Lower leg skin (tissue), 4 donors: Measurements from ENCODE around the gene HADHB. TPM values are rescaled to one million over a fixed set of nuclear protein-coding genes. Genes with fewer than 3 reads are reported as not detected.

Experiments used
- DNase-seq, 2 donors: peaks; one replicate each; pipeline ENCODE4 v3.0.0-alpha.2; 2019; ENCODE audit warnings: low spot score in 2 of 2
- H3K4me3 ChIP-seq: fragments of 200-600 bp; sonication (generic); 2 replicates; pipeline ENCODE4 v1.5.1; 2017; ENCODE audit warnings: mild to moderate bottlenecking, low read depth; ENCODE audit not compliant: poor library complexity, severe bottlenecking
- POLR2A ChIP-seq, 2 donors: fragments of 450-650 bp; IDR thresholded peaks; one replicate each; pipeline ENCODE4 v1.6.1; 2016 to 2017; ENCODE audit warnings: antibody characterized with exemption in 2 of 2, mild to moderate bottlenecking in 1 of 2, moderate library complexity in 1 of 2
- WGBS, 2 donors: methylation state at CpG; one replicate each; pipeline ENCODE4 v1.1.5; 2018; 5-methylcytosine and 5-hydroxymethylcytosine counted together
- intact Hi-C: fragments of 100-400 bp; cut with DNase I; formaldehyde crosslinking; loops from one replicate; pipeline ENCODE4 v1.15.0; 2023; ENCODE audit warnings: low total_unique reads
- total RNA-seq, 4 donors: library from RNA; depleted of rRNA; stranded (reverse); fragments of >200 nt; gene quantifications; one replicate each; pipeline ENCODE4 v1.1.0, GENCODE V29; 2016
- TF ChIP-seq, protein P1 (sequence below), 3 donors: fragments of 450-650 bp; IDR thresholded peaks; one replicate each; pipeline ENCODE4 v1.5.1; 2016; ENCODE audit warnings: antibody characterized with exemption in 3 of 3, mild to moderate bottlenecking in 3 of 3, moderate library complexity in 2 of 3

HADHB gene
- total RNA-seq, 4 donors from 2014 or later: 101 to 139 (median 111) TPM

DNA sequence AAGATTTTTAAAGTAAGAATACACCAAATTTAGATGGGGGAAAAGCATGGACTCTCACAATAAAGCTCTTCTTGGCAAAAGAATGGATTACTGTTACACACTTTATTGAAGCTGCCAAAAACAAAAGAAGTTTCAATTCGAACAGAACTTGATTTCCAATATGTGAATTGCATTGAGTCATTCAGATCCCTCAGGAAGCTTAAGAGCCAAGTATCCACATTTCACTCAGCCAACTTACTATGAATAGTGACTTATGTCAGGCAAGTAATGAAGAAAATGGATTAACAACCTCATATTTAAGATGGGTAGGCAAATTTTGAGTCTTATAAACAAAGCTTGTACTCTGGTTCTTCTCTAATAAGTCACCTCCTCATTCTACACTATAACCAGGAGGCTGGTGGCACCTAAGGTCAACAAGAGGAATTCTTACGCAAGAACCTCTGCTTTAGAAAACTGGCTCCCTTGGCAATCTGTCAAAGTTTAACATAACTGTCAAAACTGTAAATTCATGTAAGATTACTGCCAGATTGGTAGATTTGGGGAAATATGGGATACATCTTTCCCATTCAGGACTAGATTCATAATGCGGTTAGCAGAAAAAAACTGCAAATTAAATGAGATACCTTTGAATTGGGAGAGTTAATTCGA, 6.3 kb upstream of the HADHB start:
- no peak for DNase-seq
- no peak for TF ChIP-seq POLR2A (IDR thresholded peaks at IDR 0.05)
- TF ChIP-seq, protein P1, sequence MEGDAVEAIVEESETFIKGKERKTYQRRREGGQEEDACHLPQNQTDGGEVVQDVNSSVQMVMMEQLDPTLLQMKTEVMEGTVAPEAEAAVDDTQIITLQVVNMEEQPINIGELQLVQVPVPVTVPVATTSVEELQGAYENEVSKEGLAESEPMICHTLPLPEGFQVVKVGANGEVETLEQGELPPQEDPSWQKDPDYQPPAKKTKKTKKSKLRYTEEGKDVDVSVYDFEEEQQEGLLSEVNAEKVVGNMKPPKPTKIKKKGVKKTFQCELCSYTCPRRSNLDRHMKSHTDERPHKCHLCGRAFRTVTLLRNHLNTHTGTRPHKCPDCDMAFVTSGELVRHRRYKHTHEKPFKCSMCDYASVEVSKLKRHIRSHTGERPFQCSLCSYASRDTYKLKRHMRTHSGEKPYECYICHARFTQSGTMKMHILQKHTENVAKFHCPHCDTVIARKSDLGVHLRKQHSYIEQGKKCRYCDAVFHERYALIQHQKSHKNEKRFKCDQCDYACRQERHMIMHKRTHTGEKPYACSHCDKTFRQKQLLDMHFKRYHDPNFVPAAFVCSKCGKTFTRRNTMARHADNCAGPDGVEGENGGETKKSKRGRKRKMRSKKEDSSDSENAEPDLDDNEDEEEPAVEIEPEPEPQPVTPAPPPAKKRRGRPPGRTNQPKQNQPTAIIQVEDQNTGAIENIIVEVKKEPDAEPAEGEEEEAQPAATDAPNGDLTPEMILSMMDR (IDR thresholded peaks at IDR 0.05): no peak
- intact Hi-C loops: no loop called here
- 80 to 83% methylated on average over 4 of the region's 4 CpGs for WGBS, 2 donors
- H3K4me3 ChIP-seq: no peak overlapping the region

DNA sequence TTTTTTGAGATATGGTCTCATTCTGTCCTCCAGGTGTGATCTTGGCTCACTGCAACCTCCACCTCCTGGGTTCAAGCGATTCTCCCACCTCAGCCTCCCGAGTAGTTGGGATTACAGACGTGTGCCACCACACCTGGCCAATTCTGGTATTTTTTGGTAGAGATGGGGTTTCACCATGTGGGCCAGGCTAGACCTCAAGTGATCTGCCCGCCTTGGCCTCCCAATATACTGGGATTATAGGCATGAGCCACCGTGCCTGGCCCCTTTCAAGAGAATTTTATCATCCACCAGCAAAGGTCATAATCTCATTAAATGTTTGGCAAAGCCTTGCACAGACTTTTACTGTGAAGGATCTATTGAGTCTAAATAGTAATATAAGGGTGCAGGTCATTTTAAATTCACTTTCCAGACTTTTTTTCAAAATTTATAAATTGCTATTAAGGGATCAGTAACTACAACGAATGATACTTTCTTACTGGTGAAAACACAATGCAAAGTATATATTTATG, 2.8 kb upstream of the HADHB start:
- WGBS, 2 donors: 79 to 80% methylated on average over 6 of the region's 6 CpGs
- no peak for DNase-seq
- intact Hi-C loops: loop anchor here (10.0 kb wide), 1 partner anchor 83 kb away; no protein-coding TSS in a partner anchor
- TF ChIP-seq POLR2A (IDR thresholded peaks at IDR 0.05): no peak
- TF ChIP-seq, protein P1 (IDR thresholded peaks at IDR 0.05): no peak
- no peak overlapping the region for H3K4me3 ChIP-seq

DNA sequence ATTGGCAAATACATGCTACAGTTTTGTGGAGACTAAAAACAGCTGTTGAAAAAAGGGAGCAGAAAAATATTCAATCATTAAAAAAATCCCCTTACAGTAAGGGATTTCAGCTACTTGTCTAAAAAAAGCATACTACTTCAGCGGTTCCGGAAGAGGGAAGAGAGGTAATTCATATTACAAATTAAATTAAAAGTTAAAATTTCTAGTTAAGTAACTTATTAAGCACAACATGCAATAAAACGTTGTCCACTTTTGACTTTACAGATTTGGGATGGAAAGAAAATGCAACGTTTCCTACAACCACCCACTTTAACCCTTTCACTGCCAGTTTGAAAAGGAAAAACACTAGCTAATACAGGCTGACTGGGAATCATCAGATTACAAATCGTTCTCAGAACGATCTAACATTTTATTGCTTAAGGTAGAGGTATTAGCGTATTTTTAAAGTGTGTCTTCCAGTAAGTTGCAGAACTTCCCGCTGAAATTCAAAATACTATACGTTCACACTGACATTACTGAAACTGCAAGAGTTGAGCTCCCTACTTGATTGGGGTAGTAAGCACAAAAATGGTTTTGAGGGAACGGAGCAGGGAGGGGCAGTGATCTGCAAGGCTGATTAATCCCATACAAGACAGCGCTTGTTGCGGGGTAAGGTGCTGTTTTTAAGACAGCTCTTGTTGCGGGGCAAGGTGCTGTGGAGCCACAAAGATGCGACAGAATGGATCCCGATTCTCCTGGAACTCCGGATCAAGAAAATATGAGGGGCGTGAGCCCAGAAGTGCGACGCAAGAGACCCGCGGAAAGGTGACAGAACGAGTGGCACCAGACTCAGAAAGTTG, 1.1 kb upstream of the HADHB start:
- intact Hi-C loops: loop anchor here (10.0 kb wide), 1 partner anchor 81 kb away; no protein-coding TSS in a partner anchor
- DNase-seq: peak in 1 of 2 donors; percentile 83
- TF ChIP-seq, protein P1 (IDR thresholded peaks at IDR 0.05): no peak
- TF ChIP-seq POLR2A (IDR thresholded peaks at IDR 0.05): no peak
- 0 to 1% methylated on average over 22 of the region's 22 CpGs for WGBS, 2 donors
- peak overlapping the region; percentile 84 for H3K4me3 ChIP-seq

DNA sequence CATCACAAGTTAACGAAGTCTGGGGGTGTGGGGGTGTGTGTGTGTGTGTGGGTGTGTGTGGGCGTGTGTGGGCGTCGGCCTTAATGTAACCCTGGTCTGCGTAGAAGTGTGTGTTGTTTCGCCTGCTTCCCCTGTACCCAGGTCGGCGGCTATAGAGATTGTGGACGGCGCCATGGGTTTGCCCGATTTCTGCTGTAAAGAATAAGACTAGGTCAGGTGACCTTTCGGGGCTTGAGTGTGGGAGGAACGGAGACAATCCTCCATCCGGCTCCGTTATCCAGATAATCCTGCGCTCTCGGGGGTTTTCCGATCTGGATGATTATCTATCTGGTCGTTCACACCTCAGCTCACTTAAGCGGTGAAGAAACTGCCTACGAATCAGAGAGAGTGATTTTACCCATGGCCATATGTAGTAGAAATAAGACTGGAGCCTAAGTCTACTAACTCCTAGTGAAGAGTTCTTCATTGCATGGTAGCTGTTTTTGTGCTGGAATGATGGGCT, 543 bp downstream of the HADHB start:
- 0 to 1% methylated on average over 21 of the region's 21 CpGs for WGBS, 2 donors
- H3K4me3 ChIP-seq: peak overlapping the region; percentile 84
- intact Hi-C loops: loop anchor here (10.0 kb wide), 1 partner anchor 80 kb away; no protein-coding TSS in a partner anchor
- TF ChIP-seq POLR2A (IDR thresholded peaks at IDR 0.05): no peak
- TF ChIP-seq, protein P1 (IDR thresholded peaks at IDR 0.05): no peak
- DNase-seq: peak in 1 of 2 donors; percentile 40

DNA sequence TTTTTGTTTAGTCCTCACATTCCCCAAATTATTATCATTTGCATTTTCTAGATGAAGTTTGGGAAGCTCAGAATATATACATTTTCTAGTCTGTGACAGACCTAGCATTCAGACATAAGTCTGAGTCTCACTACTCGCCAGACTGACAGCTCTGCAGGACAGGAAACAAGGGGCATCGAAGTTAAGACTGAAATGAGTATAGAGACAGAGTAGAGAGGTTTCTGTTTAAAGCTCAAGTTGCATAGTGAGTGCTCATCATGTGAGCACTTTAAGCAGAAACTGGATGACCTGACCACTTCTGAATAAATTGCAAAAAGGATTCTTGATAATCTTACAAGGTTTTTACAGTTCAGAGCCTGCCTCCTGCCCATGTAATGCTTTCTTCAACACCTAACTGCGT, 1.1 kb downstream of the HADHB start:
- intact Hi-C loops: loop anchor here (10.0 kb wide), 1 partner anchor 79 kb away; no protein-coding TSS in a partner anchor
- TF ChIP-seq, protein P1 (IDR thresholded peaks at IDR 0.05): no peak
- TF ChIP-seq POLR2A (IDR thresholded peaks at IDR 0.05): no peak
- DNase-seq: no peak
- no peak overlapping the region for H3K4me3 ChIP-seq
- 10 to 16% methylated on average over 3 of the region's 3 CpGs for WGBS, 2 donors
